CD4-positive, alpha-beta T cell treated with Interleukin-1 beta for 1 hour (primary cell): ENCODE measurements around the gene BANP.
"Not testable (repeated sequence)": the region's sequence is repeated elsewhere in the genome, so short reads cannot be mapped to it uniquely, and the experiment has no call there.

Experiments used
- DNase-seq, 2 donors: peaks; one replicate each; pipeline ENCODE4 v3.0.0-alpha.2; 2020 to 2022

The BANP gene

GRCh38 chr16:87996962-87997880 is 46.0 kb downstream of the BANP start:
- no peak for DNase-seq

GRCh38 chr16:87998184-87998793 is 47.1 kb downstream of the BANP start:
- not testable (repeated sequence) for DNase-seq

- not testable (repeated sequence) for DNase-seq
These were observed 47.8 kb downstream of the BANP start for GRCh38 chr16:87998992-87999391.

- DNase-seq: no peak
These were observed 51.0 kb downstream of the BANP start for GRCh38 chr16:88002211-88002610.

GRCh38 chr16:88002749-88003148 is 51.5 kb downstream of the BANP start:
- DNase-seq: no peak

GRCh38 chr16:88003316-88003715 is 52.1 kb downstream of the BANP start:
- DNase-seq: no peak

GRCh38 chr16:88003736-88004135 is 52.5 kb downstream of the BANP start:
- no peak for DNase-seq

GRCh38 chr16:88004391-88004790 is 53.2 kb downstream of the BANP start:
- DNase-seq: no peak

- DNase-seq: peak in 1 of 2 donors; percentile 53
These were observed 53.9 kb downstream of the BANP start for GRCh38 chr16:88005181-88005581.

GRCh38 chr16:88005968-88006367 is 54.7 kb downstream of the BANP start:
- DNase-seq: no peak

GRCh38 chr16:88007321-88007731 is 56.1 kb downstream of the BANP start:
- no peak for DNase-seq

GRCh38 chr16:88008840-88009239 is 57.6 kb downstream of the BANP start:
- no peak for DNase-seq

GRCh38 chr16:88009563-88010342 is 58.5 kb downstream of the BANP start:
- DNase-seq: no peak

GRCh38 chr16:88010343-88010967 is 59.2 kb downstream of the BANP start:
- DNase-seq: no peak

- DNase-seq: no peak
These were observed 59.8 kb downstream of the BANP start for GRCh38 chr16:88010968-88011483.

GRCh38 chr16:88012360-88012759 is 61.1 kb downstream of the BANP start:
- DNase-seq: no peak

- DNase-seq: no peak
These were observed 61.9 kb downstream of the BANP start for GRCh38 chr16:88013091-88013609.

- no peak for DNase-seq
These were observed 62.6 kb downstream of the BANP start for GRCh38 chr16:88013766-88014251.

- DNase-seq: no peak
These were observed 63.1 kb downstream of the BANP start for GRCh38 chr16:88014252-88014781.

- DNase-seq: no peak
These were observed 63.9 kb downstream of the BANP start for GRCh38 chr16:88014954-88015805.

- DNase-seq: no peak
These were observed 64.5 kb downstream of the BANP start for GRCh38 chr16:88015806-88016140.
